ENCODE results near the gene RANBP3. TPM values are rescaled to one million over a fixed set of nuclear protein-coding genes. Genes with fewer than 3 reads are reported as not detected.

Gene RANBP3
- total RNA-seq, 1 donor from 2014 or later = 95.5 TPM

Other genes with a start within 250 kb of the RANBP3 start
- gene PRR22, start 193.4 kb downstream of the RANBP3 start, total RNA-seq = 4.5 TPM in 2 replicates
- gene DUS3L, start 187.0 kb downstream of the RANBP3 start, total RNA-seq = 54.6 and 56.1 TPM in 2 replicates
- 0.25 and 0.50 TPM in 2 replicates for gene NRTN, start 173.1 kb downstream of the RANBP3 start, total RNA-seq
- gene FUT6, start 138.4 kb downstream of the RANBP3 start, total RNA-seq = not detected in 2 replicates
- not detected in 2 replicates for gene FUT3, start 126.7 kb downstream of the RANBP3 start, total RNA-seq
- gene FUT5, start 107.6 kb downstream of the RANBP3 start, total RNA-seq = not detected in 2 replicates
- gene NDUFA11, start 74.3 kb downstream of the RANBP3 start, total RNA-seq = 237 and 250 TPM in 2 replicates
- gene VMAC, start 73.3 kb downstream of the RANBP3 start, total RNA-seq = 7.7 and 8.0 TPM in 2 replicates
- gene CAPS, start 63.9 kb downstream of the RANBP3 start, total RNA-seq = 10.6 and 12.9 TPM in 2 replicates
- gene RFX2, start 132.4 kb upstream of the RANBP3 start, total RNA-seq = 7.3 and 8.1 TPM in 2 replicates
- not detected in 2 replicates for gene ACSBG2, start 157.5 kb upstream of the RANBP3 start, total RNA-seq

Measured in T-helper 2 cell treated with Interferon-gamma antibody and Interleukin-4, amounts not matched to agents 100 ng/mL and 5 ng/mL, for 36 hours (primary cell).